Liver (tissue), 3 donors: ENCODE results near the gene OPN4.

ENCODE experiments used
- RAD21 ChIP-seq, 2 donors: IDR thresholded peaks; 2 replicates each; pipeline ENCODE4 v1.6.1; 2016; ENCODE audit warnings: antibody characterized with exemption in 2 of 2, mild to moderate bottlenecking in 2 of 2
- SP1 ChIP-seq: IDR thresholded peaks from 2 replicates; pipeline ENCODE4 v1.6.1; 2018; ENCODE audit warnings: antibody characterized with exemption, mild to moderate bottlenecking
- TAF1 ChIP-seq: conservative IDR thresholded peaks from 2 replicates; pipeline ENCODE4 v1.6.1; 2016; ENCODE audit warnings: antibody characterized with exemption, mild to moderate bottlenecking
- TF ChIP-seq, protein P1 (sequence below): IDR thresholded peaks from 2 replicates; pipeline ENCODE4 v1.6.1; 2016; ENCODE audit warnings: antibody characterized with exemption
- TF ChIP-seq, protein P2 (sequence below): IDR thresholded peaks from 2 replicates; pipeline ENCODE4 v1.6.1; 2016; ENCODE audit warnings: antibody characterized with exemption, mild to moderate bottlenecking
- TF ChIP-seq, protein P3 (sequence below): fragments of 150-350 bp; IDR thresholded peaks from 2 replicates; pipeline ENCODE4 v1.5.1; 2017; ENCODE audit warnings: improper control_type of control experiment, low read depth, low read length; ENCODE audit not compliant: missing input control
- donor health status: healthy.
- donor health status: healthy.

DNA sequence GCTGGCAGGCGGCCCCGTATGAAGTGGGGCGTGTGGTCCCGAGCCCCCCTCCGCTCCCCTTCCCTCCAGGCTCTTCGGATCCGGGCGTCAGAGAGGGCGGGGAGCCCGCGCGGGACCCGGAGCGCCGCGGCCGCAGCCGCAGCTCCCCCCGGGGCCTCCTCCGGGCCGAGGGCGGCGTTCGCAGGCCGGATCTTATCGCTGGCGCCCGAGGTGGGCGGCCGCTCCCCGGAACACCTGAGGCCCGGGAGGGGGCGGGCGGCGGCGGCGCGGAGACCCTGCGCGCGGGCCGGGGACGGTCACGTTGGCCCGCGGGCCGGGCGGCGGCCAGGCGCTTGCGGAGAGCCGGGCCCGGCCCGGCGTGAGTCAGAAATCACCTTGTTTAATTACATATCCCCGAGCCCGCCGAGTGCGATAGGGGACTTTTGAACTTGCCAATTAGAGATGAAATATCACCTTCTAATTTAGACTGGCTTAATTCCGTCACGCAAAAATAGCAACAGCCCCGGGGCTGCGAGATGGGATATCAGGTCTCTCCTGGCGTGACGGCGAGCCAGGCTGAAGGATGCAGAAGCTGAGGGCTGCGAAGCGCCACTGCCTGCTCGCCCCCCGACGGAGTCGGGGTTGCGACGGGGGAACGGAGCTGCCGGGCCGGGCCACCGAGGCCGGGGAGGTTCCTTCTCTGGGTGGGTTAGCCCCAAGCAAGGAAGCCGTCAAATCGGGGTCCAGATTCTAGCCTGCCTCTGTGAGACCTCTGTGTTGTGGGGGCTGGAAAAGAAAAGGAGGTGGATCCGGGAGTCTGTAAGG lies 57.4 kb downstream of the OPN4 start:
- TF ChIP-seq, protein P1, sequence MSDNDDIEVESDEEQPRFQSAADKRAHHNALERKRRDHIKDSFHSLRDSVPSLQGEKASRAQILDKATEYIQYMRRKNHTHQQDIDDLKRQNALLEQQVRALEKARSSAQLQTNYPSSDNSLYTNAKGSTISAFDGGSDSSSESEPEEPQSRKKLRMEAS, result no peak
- TF ChIP-seq, protein P2, sequence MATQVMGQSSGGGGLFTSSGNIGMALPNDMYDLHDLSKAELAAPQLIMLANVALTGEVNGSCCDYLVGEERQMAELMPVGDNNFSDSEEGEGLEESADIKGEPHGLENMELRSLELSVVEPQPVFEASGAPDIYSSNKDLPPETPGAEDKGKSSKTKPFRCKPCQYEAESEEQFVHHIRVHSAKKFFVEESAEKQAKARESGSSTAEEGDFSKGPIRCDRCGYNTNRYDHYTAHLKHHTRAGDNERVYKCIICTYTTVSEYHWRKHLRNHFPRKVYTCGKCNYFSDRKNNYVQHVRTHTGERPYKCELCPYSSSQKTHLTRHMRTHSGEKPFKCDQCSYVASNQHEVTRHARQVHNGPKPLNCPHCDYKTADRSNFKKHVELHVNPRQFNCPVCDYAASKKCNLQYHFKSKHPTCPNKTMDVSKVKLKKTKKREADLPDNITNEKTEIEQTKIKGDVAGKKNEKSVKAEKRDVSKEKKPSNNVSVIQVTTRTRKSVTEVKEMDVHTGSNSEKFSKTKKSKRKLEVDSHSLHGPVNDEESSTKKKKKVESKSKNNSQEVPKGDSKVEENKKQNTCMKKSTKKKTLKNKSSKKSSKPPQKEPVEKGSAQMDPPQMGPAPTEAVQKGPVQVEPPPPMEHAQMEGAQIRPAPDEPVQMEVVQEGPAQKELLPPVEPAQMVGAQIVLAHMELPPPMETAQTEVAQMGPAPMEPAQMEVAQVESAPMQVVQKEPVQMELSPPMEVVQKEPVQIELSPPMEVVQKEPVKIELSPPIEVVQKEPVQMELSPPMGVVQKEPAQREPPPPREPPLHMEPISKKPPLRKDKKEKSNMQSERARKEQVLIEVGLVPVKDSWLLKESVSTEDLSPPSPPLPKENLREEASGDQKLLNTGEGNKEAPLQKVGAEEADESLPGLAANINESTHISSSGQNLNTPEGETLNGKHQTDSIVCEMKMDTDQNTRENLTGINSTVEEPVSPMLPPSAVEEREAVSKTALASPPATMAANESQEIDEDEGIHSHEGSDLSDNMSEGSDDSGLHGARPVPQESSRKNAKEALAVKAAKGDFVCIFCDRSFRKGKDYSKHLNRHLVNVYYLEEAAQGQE, result no peak
- TF ChIP-seq SP1 (no peak), TAF1 (no peak), RAD21 (IDR thresholded peaks at IDR 0.05) (no peak)
- TF ChIP-seq, protein P3, sequence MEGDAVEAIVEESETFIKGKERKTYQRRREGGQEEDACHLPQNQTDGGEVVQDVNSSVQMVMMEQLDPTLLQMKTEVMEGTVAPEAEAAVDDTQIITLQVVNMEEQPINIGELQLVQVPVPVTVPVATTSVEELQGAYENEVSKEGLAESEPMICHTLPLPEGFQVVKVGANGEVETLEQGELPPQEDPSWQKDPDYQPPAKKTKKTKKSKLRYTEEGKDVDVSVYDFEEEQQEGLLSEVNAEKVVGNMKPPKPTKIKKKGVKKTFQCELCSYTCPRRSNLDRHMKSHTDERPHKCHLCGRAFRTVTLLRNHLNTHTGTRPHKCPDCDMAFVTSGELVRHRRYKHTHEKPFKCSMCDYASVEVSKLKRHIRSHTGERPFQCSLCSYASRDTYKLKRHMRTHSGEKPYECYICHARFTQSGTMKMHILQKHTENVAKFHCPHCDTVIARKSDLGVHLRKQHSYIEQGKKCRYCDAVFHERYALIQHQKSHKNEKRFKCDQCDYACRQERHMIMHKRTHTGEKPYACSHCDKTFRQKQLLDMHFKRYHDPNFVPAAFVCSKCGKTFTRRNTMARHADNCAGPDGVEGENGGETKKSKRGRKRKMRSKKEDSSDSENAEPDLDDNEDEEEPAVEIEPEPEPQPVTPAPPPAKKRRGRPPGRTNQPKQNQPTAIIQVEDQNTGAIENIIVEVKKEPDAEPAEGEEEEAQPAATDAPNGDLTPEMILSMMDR, result no peak
